ENCODE results near the gene C1orf167. TPM values are rescaled to one million over a fixed set of nuclear protein-coding genes. Genes with fewer than 3 reads are reported as not detected.

Gene C1orf167
- total and polyA plus RNA-seq, 2 of the 8 experiments (the other 6 are each of a cell fraction or from before 2014, with no cell fraction given) = 0.70 to 1.3 TPM

GRCh38 chr1:11795238-11795890 is 33.4 kb downstream of the C1orf167 start (continued):
- TF ChIP-seq KDM5A (IDR thresholded peaks at IDR 0.05; ENCODE audit: low read length) (no peak), PHF8 (conservative IDR thresholded peaks at IDR 0.05; ENCODE audit: low read depth, low read length) (no peak), ATF2 (IDR thresholded peaks at IDR 0.05; ENCODE audit: low read length) (no peak), POLR2AphosphoS5 (IDR thresholded peaks at IDR 0.05; ENCODE audit: low read depth, low read length) (no peak), TEAD4 (IDR thresholded peaks at IDR 0.05; ENCODE audit: low read depth, low read length) (no peak)
- TF ChIP-seq, protein P1, sequence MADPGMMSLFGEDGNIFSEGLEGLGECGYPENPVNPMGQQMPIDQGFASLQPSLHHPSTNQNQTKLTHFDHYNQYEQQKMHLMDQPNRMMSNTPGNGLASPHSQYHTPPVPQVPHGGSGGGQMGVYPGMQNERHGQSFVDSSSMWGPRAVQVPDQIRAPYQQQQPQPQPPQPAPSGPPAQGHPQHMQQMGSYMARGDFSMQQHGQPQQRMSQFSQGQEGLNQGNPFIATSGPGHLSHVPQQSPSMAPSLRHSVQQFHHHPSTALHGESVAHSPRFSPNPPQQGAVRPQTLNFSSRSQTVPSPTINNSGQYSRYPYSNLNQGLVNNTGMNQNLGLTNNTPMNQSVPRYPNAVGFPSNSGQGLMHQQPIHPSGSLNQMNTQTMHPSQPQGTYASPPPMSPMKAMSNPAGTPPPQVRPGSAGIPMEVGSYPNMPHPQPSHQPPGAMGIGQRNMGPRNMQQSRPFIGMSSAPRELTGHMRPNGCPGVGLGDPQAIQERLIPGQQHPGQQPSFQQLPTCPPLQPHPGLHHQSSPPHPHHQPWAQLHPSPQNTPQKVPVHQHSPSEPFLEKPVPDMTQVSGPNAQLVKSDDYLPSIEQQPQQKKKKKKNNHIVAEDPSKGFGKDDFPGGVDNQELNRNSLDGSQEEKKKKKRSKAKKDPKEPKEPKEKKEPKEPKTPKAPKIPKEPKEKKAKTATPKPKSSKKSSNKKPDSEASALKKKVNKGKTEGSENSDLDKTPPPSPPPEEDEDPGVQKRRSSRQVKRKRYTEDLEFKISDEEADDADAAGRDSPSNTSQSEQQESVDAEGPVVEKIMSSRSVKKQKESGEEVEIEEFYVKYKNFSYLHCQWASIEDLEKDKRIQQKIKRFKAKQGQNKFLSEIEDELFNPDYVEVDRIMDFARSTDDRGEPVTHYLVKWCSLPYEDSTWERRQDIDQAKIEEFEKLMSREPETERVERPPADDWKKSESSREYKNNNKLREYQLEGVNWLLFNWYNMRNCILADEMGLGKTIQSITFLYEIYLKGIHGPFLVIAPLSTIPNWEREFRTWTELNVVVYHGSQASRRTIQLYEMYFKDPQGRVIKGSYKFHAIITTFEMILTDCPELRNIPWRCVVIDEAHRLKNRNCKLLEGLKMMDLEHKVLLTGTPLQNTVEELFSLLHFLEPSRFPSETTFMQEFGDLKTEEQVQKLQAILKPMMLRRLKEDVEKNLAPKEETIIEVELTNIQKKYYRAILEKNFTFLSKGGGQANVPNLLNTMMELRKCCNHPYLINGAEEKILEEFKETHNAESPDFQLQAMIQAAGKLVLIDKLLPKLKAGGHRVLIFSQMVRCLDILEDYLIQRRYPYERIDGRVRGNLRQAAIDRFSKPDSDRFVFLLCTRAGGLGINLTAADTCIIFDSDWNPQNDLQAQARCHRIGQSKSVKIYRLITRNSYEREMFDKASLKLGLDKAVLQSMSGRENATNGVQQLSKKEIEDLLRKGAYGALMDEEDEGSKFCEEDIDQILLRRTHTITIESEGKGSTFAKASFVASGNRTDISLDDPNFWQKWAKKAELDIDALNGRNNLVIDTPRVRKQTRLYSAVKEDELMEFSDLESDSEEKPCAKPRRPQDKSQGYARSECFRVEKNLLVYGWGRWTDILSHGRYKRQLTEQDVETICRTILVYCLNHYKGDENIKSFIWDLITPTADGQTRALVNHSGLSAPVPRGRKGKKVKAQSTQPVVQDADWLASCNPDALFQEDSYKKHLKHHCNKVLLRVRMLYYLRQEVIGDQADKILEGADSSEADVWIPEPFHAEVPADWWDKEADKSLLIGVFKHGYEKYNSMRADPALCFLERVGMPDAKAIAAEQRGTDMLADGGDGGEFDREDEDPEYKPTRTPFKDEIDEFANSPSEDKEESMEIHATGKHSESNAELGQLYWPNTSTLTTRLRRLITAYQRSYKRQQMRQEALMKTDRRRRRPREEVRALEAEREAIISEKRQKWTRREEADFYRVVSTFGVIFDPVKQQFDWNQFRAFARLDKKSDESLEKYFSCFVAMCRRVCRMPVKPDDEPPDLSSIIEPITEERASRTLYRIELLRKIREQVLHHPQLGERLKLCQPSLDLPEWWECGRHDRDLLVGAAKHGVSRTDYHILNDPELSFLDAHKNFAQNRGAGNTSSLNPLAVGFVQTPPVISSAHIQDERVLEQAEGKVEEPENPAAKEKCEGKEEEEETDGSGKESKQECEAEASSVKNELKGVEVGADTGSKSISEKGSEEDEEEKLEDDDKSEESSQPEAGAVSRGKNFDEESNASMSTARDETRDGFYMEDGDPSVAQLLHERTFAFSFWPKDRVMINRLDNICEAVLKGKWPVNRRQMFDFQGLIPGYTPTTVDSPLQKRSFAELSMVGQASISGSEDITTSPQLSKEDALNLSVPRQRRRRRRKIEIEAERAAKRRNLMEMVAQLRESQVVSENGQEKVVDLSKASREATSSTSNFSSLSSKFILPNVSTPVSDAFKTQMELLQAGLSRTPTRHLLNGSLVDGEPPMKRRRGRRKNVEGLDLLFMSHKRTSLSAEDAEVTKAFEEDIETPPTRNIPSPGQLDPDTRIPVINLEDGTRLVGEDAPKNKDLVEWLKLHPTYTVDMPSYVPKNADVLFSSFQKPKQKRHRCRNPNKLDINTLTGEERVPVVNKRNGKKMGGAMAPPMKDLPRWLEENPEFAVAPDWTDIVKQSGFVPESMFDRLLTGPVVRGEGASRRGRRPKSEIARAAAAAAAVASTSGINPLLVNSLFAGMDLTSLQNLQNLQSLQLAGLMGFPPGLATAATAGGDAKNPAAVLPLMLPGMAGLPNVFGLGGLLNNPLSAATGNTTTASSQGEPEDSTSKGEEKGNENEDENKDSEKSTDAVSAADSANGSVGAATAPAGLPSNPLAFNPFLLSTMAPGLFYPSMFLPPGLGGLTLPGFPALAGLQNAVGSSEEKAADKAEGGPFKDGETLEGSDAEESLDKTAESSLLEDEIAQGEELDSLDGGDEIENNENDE (IDR thresholded peaks at IDR 0.05; ENCODE audit: insufficient replicate concordance, low read length) = no peak
